MM.1S (cell line): ENCODE results near the gene MAGEB18.

Source experiments
- DNase-seq: peaks from one replicate; pipeline ENCODE4 v3.0.0-alpha.2; 2015
- H2AFZ ChIP-seq: fragments of 300-600 bp; sonication (generic); 2 replicates; pipeline ENCODE4 v1.6.0; 2016; ENCODE audit warnings: antibody characterized with exemption, low read length
- H3F3A ChIP-seq: fragments of 300-600 bp; sonication (generic); 2 replicates; pipeline ENCODE4 v1.6.1; 2016; ENCODE audit warnings: mild to moderate bottlenecking, antibody characterized with exemption, low read length, moderate library complexity, mixed read lengths; ENCODE audit not compliant: insufficient read depth
- H3K27ac ChIP-seq: fragments of 300-600 bp; sonication (generic); 2 replicates; pipeline ENCODE4 v1.5.1; 2016; ENCODE audit warnings: mild to moderate bottlenecking, low read length
- H3K27me3 ChIP-seq: fragments of 300-600 bp; sonication (generic); replicated peaks from 2 replicates; pipeline ENCODE4 v1.6.0; 2016; ENCODE audit warnings: low read length; ENCODE audit not compliant: insufficient read depth
- H3K36me3 ChIP-seq: fragments of 300-600 bp; sonication (generic); replicated peaks from 2 replicates; pipeline ENCODE4 v1.6.1; 2016; ENCODE audit warnings: mild to moderate bottlenecking, low read length, mixed read lengths; ENCODE audit not compliant: insufficient read depth
- H3K4me1 ChIP-seq: fragments of 300-600 bp; sonication (generic); 2 replicates; pipeline ENCODE4 v1.6.1; 2016; ENCODE audit warnings: low read length, mixed read lengths
- H3K4me2 ChIP-seq: fragments of 300-600 bp; sonication (generic); 2 replicates; pipeline ENCODE4 v1.6.0; 2016; ENCODE audit warnings: low read depth, low read length
- H3K4me3 ChIP-seq: fragments of 300-600 bp; sonication (generic); 2 replicates; pipeline ENCODE4 v1.5.1; 2016; ENCODE audit warnings: low read length, mixed read lengths
- H3K79me2 ChIP-seq: fragments of 300-600 bp; sonication (generic); 2 replicates; pipeline ENCODE4 v1.6.1; 2016; ENCODE audit warnings: mixed run types, low read length, mixed read lengths
- H3K9ac ChIP-seq: fragments of 300-600 bp; sonication (generic); 2 replicates; pipeline ENCODE4 v1.6.1; 2016; ENCODE audit warnings: low read length, mixed read lengths
- H3K9me2 ChIP-seq: fragments of 300-600 bp; sonication (generic); replicated peaks from 2 replicates; pipeline ENCODE4 v1.6.1; 2016; ENCODE audit warnings: mild to moderate bottlenecking, low read length, mixed read lengths; ENCODE audit not compliant: insufficient read depth
- H3K9me3 ChIP-seq: fragments of 300-600 bp; sonication (generic); replicated peaks from 2 replicates; pipeline ENCODE4 v1.6.1; 2016; ENCODE audit warnings: mild to moderate bottlenecking, low read length, mixed read lengths; ENCODE audit not compliant: insufficient read depth
- H4K20me1 ChIP-seq: fragments of 300-600 bp; sonication (generic); 2 replicates; pipeline ENCODE4 v1.6.1; 2016; ENCODE audit warnings: mild to moderate bottlenecking, low read length, moderate library complexity, mixed read lengths; ENCODE audit not compliant: insufficient read depth
- EZH2 ChIP-seq: fragments of 300-600 bp; sonication (generic); optimal IDR thresholded peaks from 2 replicates; pipeline ENCODE3; 2017; ENCODE audit warnings: low read depth, mild to moderate bottlenecking, antibody characterized with exemption, low read length, mixed read lengths
- EZH2phosphoT487 ChIP-seq: fragments of 300-600 bp; sonication (generic); IDR thresholded peaks from 2 replicates; pipeline ENCODE4 v1.6.1; 2018; ENCODE audit warnings: antibody characterized with exemption, low read length
- TF ChIP-seq, protein P1 (sequence below): fragments of 300-600 bp; sonication (generic); IDR thresholded peaks from 2 replicates; pipeline ENCODE4 v1.5.1; 2016; ENCODE audit warnings: antibody characterized with exemption, low read length, mixed read lengths

Gene MAGEB18

GRCh38 chrX:26146024-26146423 lies 7.9 kb downstream of the MAGEB18 start:
- TF ChIP-seq, protein P1, sequence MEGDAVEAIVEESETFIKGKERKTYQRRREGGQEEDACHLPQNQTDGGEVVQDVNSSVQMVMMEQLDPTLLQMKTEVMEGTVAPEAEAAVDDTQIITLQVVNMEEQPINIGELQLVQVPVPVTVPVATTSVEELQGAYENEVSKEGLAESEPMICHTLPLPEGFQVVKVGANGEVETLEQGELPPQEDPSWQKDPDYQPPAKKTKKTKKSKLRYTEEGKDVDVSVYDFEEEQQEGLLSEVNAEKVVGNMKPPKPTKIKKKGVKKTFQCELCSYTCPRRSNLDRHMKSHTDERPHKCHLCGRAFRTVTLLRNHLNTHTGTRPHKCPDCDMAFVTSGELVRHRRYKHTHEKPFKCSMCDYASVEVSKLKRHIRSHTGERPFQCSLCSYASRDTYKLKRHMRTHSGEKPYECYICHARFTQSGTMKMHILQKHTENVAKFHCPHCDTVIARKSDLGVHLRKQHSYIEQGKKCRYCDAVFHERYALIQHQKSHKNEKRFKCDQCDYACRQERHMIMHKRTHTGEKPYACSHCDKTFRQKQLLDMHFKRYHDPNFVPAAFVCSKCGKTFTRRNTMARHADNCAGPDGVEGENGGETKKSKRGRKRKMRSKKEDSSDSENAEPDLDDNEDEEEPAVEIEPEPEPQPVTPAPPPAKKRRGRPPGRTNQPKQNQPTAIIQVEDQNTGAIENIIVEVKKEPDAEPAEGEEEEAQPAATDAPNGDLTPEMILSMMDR = no peak
- TF ChIP-seq EZH2 (no peak), EZH2phosphoT487 (no peak)
- Histone ChIP-seq H3K9me2 (no peaks in the 10 kb centered on the region), H3K9ac (no peak overlapping the region), H3K79me2 (no peaks in the 10 kb centered on the region), H3F3A (no peaks in the 10 kb centered on the region), H3K4me3 (no peak overlapping the region), H4K20me1 (no peaks in the 10 kb centered on the region), H2AFZ (no peak overlapping the region), H3K4me1 (no peaks in the 10 kb centered on the region), H3K9me3 (no peaks in the 10 kb centered on the region), H3K27ac (no peak overlapping the region), H3K36me3 (no peaks in the 10 kb centered on the region), H3K27me3 (no peaks in the 10 kb centered on the region), H3K4me2 (no peak overlapping the region)
- DNase-seq = no peak

DNA sequence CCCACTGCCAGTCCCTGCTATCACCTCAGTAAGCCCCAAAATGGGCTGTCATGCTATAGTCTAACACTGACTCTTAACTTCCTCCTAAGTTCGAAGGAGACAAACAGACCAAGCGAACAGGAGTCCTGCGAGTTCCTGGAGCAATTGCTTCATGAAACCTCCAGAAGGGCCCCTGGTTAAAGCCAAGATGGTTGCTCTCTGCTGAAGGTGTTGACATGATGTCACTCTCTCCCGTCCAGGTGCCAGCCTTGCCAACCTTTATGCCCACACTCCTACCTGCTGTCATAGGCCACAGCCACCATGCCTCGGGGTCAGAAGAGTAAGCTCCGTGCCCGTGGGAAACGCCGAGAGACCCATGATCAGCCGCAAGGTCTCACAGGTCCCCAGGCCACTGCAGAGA lies 22.2 kb downstream of the MAGEB18 start, which contains the start of gene MAGEB6B:
Gene MAGEB6B, plus strand, starts transcription at position 301 of the 400 bp plus-strand sequence. Its CDS starts 0 bp downstream, at position 301.
- TF ChIP-seq EZH2 (no peak), EZH2phosphoT487 (no peak)
- TF ChIP-seq, protein P1 = no peak
- no peaks in the 10 kb centered on the region for H3K9me2 ChIP-seq
- no peak within 1 kb of the TSS for H3K4me3 ChIP-seq
- H3K79me2 ChIP-seq = no peaks in the 10 kb centered on the region
- H3F3A ChIP-seq = no peaks in the 10 kb centered on the region
- H3K27me3 ChIP-seq = no peaks in the 10 kb centered on the region
- H3K9me3 ChIP-seq = no peaks in the 10 kb centered on the region
- H4K20me1 ChIP-seq = no peaks in the 10 kb centered on the region
- no peak within 1 kb of the TSS for H3K27ac ChIP-seq
- H3K36me3 ChIP-seq = no peaks in the 10 kb centered on the region
- H3K4me1 ChIP-seq = no peaks in the 10 kb centered on the region
- no peak within 1 kb of the TSS for H3K4me2 ChIP-seq
- H3K9ac ChIP-seq = no peak within 1 kb of the TSS
- no peak within 1 kb of the TSS for H2AFZ ChIP-seq
- DNase-seq = no peak
